Psoas muscle (tissue), 8 donors: ENCODE measurements around the gene CNOT2. TPM values are rescaled to one million over a fixed set of nuclear protein-coding genes. Genes with fewer than 3 reads are reported as not detected.

Experiments used
- ATAC-seq, 4 donors: fragments of 200-7000 bp; cut with Tn5 transposase; one replicate each; pipeline ENCODE4 v1.9.1; 2020; ENCODE audit warnings: moderate library complexity in 3 of 4, mild to moderate bottlenecking in 2 of 4
- DNase-seq, 2 donors: peaks; one replicate each; pipeline ENCODE4 v3.0.0-alpha.2; 2020
- H3K27ac ChIP-seq: fragments of 200-600 bp; one replicate; pipeline ENCODE4 v1.8.0; 2022
- H3K27me3 ChIP-seq, 3 donors: fragments of 200-600 bp in 1 of 3; one replicate each; pipeline versions ENCODE4 v1.6.1 to v1.8.0; 2013 to 2022; ENCODE audit warnings: low read length in 2 of 3, mild to moderate bottlenecking in 2 of 3, moderate library complexity in 1 of 3; ENCODE audit not compliant: insufficient read depth in 3 of 3
- H3K36me3 ChIP-seq, 2 donors: fragments of 200-600 bp in 1 of 2; one replicate each; pipeline versions ENCODE4 v1.6.1 to v1.8.0; 2013 to 2022; ENCODE audit warnings: low read depth in 1 of 2, mild to moderate bottlenecking in 1 of 2, moderate library complexity in 1 of 2; ENCODE audit not compliant: insufficient read depth in 1 of 2
- H3K4me1 ChIP-seq: fragments of 200-600 bp; one replicate; pipeline ENCODE4 v1.8.0; 2022
- H3K4me3 ChIP-seq: fragments of 200-600 bp; one replicate; pipeline ENCODE4 v1.8.0; 2022; ENCODE audit warnings: mild to moderate bottlenecking
- H3K9me3 ChIP-seq: fragments of 200-600 bp; one replicate; pipeline ENCODE4 v1.8.0; 2022
- CTCF ChIP-seq: fragments of 200-600 bp; IDR thresholded peaks from one replicate; pipeline ENCODE4 v1.8.0; 2022; ENCODE audit warnings: antibody characterized with exemption
- WGBS, 3 donors: extraction: QIAGEN DNeasy Blood & Tissue Kit; methylation state at CpG; one replicate each; pipeline versions ENCODE4 v1.1.6 to v1.1.7; 2013; 5-methylcytosine and 5-hydroxymethylcytosine counted together
- intact Hi-C, 2 donors: fragments of 100-400 bp; cut with DNase I; formaldehyde crosslinking; loops; one replicate each; pipeline versions ENCODE4 v1.11.0 to v1.14.2; 2022
- polyA plus RNA-seq, 3 donors: library from polyadenylated mRNA; stranded (reverse); fragments of 200-250 nt; gene quantifications; one replicate each; pipeline ENCODE4 v1.2.3, GENCODE V29; 2013
- total RNA-seq, 4 donors: library from RNA; stranded (reverse); fragmentation: NEBNext Ultra II Directional in 2 of 4; extraction: Animal tissue kit (Norgen Biotek cat#: 25700) in 2 of 4; gene quantifications; one replicate each; pipeline versions ENCODE4 v1.2.1 to v1.2.4, GENCODE V29; 2021 to 2023
- donor health status: healthy with polysubstance abuse.
- donor health status: DM: no; HTN: no; CAD: no; lungs with moderate emphysema.
- donor health status: Bipolar disorder and iron deficiency.
- donor health status: healthy.
- donor health status: DM: yes; HTN: yes; CAD: no.
- donor health status: DM: no; HTN: no; CAD: no.
- donor health status: DM: no; HTN: no; CAD: no.
- donor health status: DM: yes; HTN: yes; CAD: no.

CNOT2 gene
- total and polyA plus RNA-seq, 7 donors = 28.5 to 46.3 (median 34.7) TPM

- H3K27ac ChIP-seq = no peak overlapping the region
- no peaks in the 10 kb centered on the region for H3K36me3 ChIP-seq
- intact Hi-C loops = no loop called here
- no peak overlapping the region for H3K4me3 ChIP-seq
- no peak for TF ChIP-seq CTCF
- no peak for DNase-seq
- ATAC-seq = no peak
- no peaks in the 10 kb centered on the region for H3K27me3 ChIP-seq
- H3K9me3 ChIP-seq = no peaks in the 10 kb centered on the region
- H3K4me1 ChIP-seq = no peaks in the 10 kb centered on the region
These were observed 154.8 kb downstream of the CNOT2 start for GRCh38 chr12:70398002-70398401.

- TF ChIP-seq CTCF = no peak
- Histone ChIP-seq H3K27ac (no peak overlapping the region), H3K4me1 (no peaks in the 10 kb centered on the region), H3K4me3 (no peak overlapping the region), H3K27me3 (no peaks in the 10 kb centered on the region), H3K9me3 (no peaks in the 10 kb centered on the region), H3K36me3 (no peaks in the 10 kb centered on the region)
- ATAC-seq (no peak), DNase-seq (no peak)
- intact Hi-C loops = no loop called here
- 76 to 79% (median 76%) methylated on average over 3 of the region's 3 CpGs for WGBS, 3 donors
These were observed 155.6 kb downstream of the CNOT2 start for GRCh38 chr12:70398862-70399261.

GRCh38 chr12:70399311-70399710 is 156.1 kb downstream of the CNOT2 start:
- Histone ChIP-seq H3K9me3 (no peaks in the 10 kb centered on the region), H3K4me1 (no peaks in the 10 kb centered on the region), H3K27ac (no peak overlapping the region), H3K36me3 (no peaks in the 10 kb centered on the region), H3K4me3 (no peak overlapping the region), H3K27me3 (no peaks in the 10 kb centered on the region)
- WGBS, 3 donors = 79 to 89% (median 85%) methylated on average over 6 of the region's 6 CpGs
- intact Hi-C loops = no loop called here
- TF ChIP-seq CTCF = no peak
- DNase-seq = no peak
- no peak for ATAC-seq

GRCh38 chr12:70400124-70400523 is 156.9 kb downstream of the CNOT2 start:
- WGBS, 3 donors = 88 to 93% (median 92%) methylated on average over 3 of the region's 3 CpGs
- no peak for TF ChIP-seq CTCF
- Histone ChIP-seq H3K27ac (no peak overlapping the region), H3K27me3 (no peaks in the 10 kb centered on the region), H3K4me3 (no peak overlapping the region), H3K4me1 (no peaks in the 10 kb centered on the region), H3K36me3 (no peaks in the 10 kb centered on the region), H3K9me3 (no peaks in the 10 kb centered on the region)
- DNase-seq (no peak), ATAC-seq (no peak)
- intact Hi-C loops = no loop called here

GRCh38 chr12:70402597-70402996 is 159.4 kb downstream of the CNOT2 start:
- Histone ChIP-seq H3K27ac (no peak overlapping the region), H3K4me3 (no peak overlapping the region), H3K9me3 (no peaks in the 10 kb centered on the region), H3K4me1 (no peaks in the 10 kb centered on the region), H3K27me3 (no peaks in the 10 kb centered on the region), H3K36me3 (no peaks in the 10 kb centered on the region)
- intact Hi-C loops = no loop called here
- WGBS, 3 donors = 77 to 100% (median 91%) methylated on average over 1 of the region's 1 CpG
- no peak for DNase-seq
- ATAC-seq = no peak
- TF ChIP-seq CTCF = no peak
